OCI-LY7 (cell line): Measurements from ENCODE around the gene MYO16. TPM values are rescaled to one million over a fixed set of nuclear protein-coding genes. Genes with fewer than 3 reads are reported as not detected.

Source experiments
- BruUV-seq: library from RNA; stranded (reverse); fragments of 400-500 nt; replicated peaks from 2 replicates; lab custom pipeline; 2021; lab: Mats Ljungman, UMichigan
- CTCF ChIA-PET: fragments of 300-600 bp; sonication (Branson Sonifier 250); formaldehyde crosslinking; loops from one replicate; lab custom pipeline; 2022; ENCODE audit warnings: antibody characterized with exemption; ENCODE audit not compliant: unreplicated experiment; lab: Charles Lee
- POLR2A ChIA-PET: fragments of 300-600 bp; sonication (Branson Sonifier 250); formaldehyde crosslinking; loops from one replicate; lab custom pipeline; 2022; ENCODE audit warnings: antibody characterized with exemption; lab: Charles Lee
- DNase-seq: peaks from one replicate; pipeline ENCODE4 v3.0.0-alpha.2; 2015; ENCODE audit warnings: low spot score
- H2AFZ ChIP-seq: fragments of 200-600 bp; sonication (generic), shearing (Covaris generic); 2 replicates; pipeline ENCODE4 v1.6.1; 2014; ENCODE audit warnings: mild to moderate bottlenecking, antibody characterized with exemption, low read length, moderate library complexity
- H3K27ac ChIP-seq: fragments of 200-600 bp; sonication (generic); 2 replicates; pipeline ENCODE4 v1.5.1; 2014; ENCODE audit warnings: mixed run types, low read depth, mild to moderate bottlenecking, moderate library complexity, low read length, inconsistent platforms; ENCODE audit not compliant: poor library complexity, severe bottlenecking
- H3K36me3 ChIP-seq: fragments of 200-600 bp; sonication (generic); 2 replicates; pipeline ENCODE4 v1.6.1; 2014; ENCODE audit warnings: mild to moderate bottlenecking, antibody characterized with exemption, low read length, moderate library complexity, mixed read lengths; ENCODE audit not compliant: insufficient read depth
- H3K4me1 ChIP-seq: fragments of 200-600 bp; sonication (generic); 2 replicates; pipeline ENCODE4 v1.5.1; 2014; ENCODE audit warnings: mild to moderate bottlenecking, low read length; ENCODE audit not compliant: insufficient read depth, poor library complexity, severe bottlenecking
- H3K4me2 ChIP-seq: fragments of 200-600 bp; sonication (generic); 2 replicates; pipeline ENCODE4 v1.6.1; 2014; ENCODE audit warnings: mild to moderate bottlenecking, low read length
- H3K4me3 ChIP-seq: fragments of 200-600 bp; sonication (generic); 2 replicates; pipeline ENCODE4 v1.5.1; 2014; ENCODE audit warnings: mild to moderate bottlenecking, low read depth, low read length; ENCODE audit not compliant: poor library complexity, severe bottlenecking
- H3K79me2 ChIP-seq: fragments of 200-600 bp; sonication (generic); 2 replicates; pipeline ENCODE4 v1.6.1; 2016; ENCODE audit warnings: low read depth, mild to moderate bottlenecking, low read length, moderate library complexity, mixed read lengths; ENCODE audit not compliant: insufficient read depth
- H3K9me2 ChIP-seq: fragments of 200-600 bp; sonication (generic); 2 replicates; pipeline ENCODE4 v1.6.1; 2016; ENCODE audit warnings: mild to moderate bottlenecking, low read length, mixed read lengths; ENCODE audit not compliant: insufficient read depth
- H3K9me3 ChIP-seq: fragments of 200-600 bp; sonication (generic); 2 replicates; pipeline ENCODE4 v1.6.1; 2014; ENCODE audit warnings: mild to moderate bottlenecking, mixed run types, low read length, mixed read lengths
- H4K20me1 ChIP-seq: fragments of 200-600 bp; sonication (generic); 2 replicates; pipeline ENCODE4 v1.6.1; 2014; ENCODE audit warnings: mild to moderate bottlenecking, antibody characterized with exemption, low read length, moderate library complexity, mixed read lengths; ENCODE audit not compliant: insufficient read depth
- EZH2phosphoT487 ChIP-seq: fragments of 200-600 bp; sonication (generic); IDR thresholded peaks from 2 replicates; pipeline ENCODE4 v1.6.1; 2018; ENCODE audit warnings: low read depth, borderline replicate concordance, mild to moderate bottlenecking, mixed run types, antibody characterized with exemption, low read length, moderate library complexity, mixed read lengths
- intact Hi-C: fragments of 100-400 bp; cut with micrococcal nuclease; formaldehyde crosslinking; loops from one replicate; pipeline ENCODE4 v1.10.0; 2022; ENCODE audit not compliant: unreplicated experiment
- total RNA-seq, 2 experiments: library from RNA; depleted of rRNA in 1 of 2; stranded (reverse); fragments of >200 nt in 1 of 2; shearing (Covaris generic) in 1 of 2; gene quantifications; 2 replicates each; pipeline ENCODE4 v1.2.3, GENCODE V29; 2014 to 2022
- TF ChIP-seq, protein P1 (sequence below): fragments of 200-600 bp; sonication (generic); conservative IDR thresholded peaks from 2 replicates; pipeline ENCODE4 v1.5.1; 2014; ENCODE audit warnings: mild to moderate bottlenecking, antibody characterized with exemption, low read length, moderate library complexity, mixed read lengths

The MYO16 gene
- total RNA-seq, 2 experiments from 2014 or later, result 0.06 TPM; not detected in 1

GRCh38 chr13:109175666-109176065 is 546.3 kb downstream of the MYO16 start:
- H3K4me2 ChIP-seq, result no peak overlapping the region
- ChIA-PET POLR2A (interaction anchor here (0.6 kb wide), 1 partner anchor 116 kb away, joined by 3 read pairs; no protein-coding TSS in a partner anchor), CTCF (no interaction called here)
- H3K4me3 ChIP-seq, result no peak overlapping the region
- no peaks in the 10 kb centered on the region for H3K79me2 ChIP-seq
- BruUV-seq, result no TSS peak
- intact Hi-C loops, result no loop called here
- no peak for DNase-seq
- H4K20me1 ChIP-seq, result no peaks in the 10 kb centered on the region
- TF ChIP-seq, protein P1, sequence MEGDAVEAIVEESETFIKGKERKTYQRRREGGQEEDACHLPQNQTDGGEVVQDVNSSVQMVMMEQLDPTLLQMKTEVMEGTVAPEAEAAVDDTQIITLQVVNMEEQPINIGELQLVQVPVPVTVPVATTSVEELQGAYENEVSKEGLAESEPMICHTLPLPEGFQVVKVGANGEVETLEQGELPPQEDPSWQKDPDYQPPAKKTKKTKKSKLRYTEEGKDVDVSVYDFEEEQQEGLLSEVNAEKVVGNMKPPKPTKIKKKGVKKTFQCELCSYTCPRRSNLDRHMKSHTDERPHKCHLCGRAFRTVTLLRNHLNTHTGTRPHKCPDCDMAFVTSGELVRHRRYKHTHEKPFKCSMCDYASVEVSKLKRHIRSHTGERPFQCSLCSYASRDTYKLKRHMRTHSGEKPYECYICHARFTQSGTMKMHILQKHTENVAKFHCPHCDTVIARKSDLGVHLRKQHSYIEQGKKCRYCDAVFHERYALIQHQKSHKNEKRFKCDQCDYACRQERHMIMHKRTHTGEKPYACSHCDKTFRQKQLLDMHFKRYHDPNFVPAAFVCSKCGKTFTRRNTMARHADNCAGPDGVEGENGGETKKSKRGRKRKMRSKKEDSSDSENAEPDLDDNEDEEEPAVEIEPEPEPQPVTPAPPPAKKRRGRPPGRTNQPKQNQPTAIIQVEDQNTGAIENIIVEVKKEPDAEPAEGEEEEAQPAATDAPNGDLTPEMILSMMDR, result no peak
- no peak for TF ChIP-seq EZH2phosphoT487
- H2AFZ ChIP-seq, result no peak overlapping the region
- H3K4me1 ChIP-seq, result peaks cover under 1% of the 10 kb centered on the region
- H3K27ac ChIP-seq, result no peak overlapping the region
- no peaks in the 10 kb centered on the region for H3K9me3 ChIP-seq
- no peaks in the 10 kb centered on the region for H3K36me3 ChIP-seq
- H3K9me2 ChIP-seq, result no peaks in the 10 kb centered on the region

- no peaks in the 10 kb centered on the region for H3K9me2 ChIP-seq
- H3K4me2 ChIP-seq, result 0 out of 2 replicates have a peak overlapping the region, but pooled peaks have one; percentile 9
- H3K4me3 ChIP-seq, result no peak overlapping the region
- H3K27ac ChIP-seq, result no peak overlapping the region
- H3K9me3 ChIP-seq, result no peaks in the 10 kb centered on the region
- CTCF ChIA-PET, result no interaction called here
- TF ChIP-seq EZH2phosphoT487, result no peak
- TF ChIP-seq, protein P1, result no peak
- peak overlapping the region; percentile 50 for H2AFZ ChIP-seq
- POLR2A ChIA-PET, result no interaction called here
- no peaks in the 10 kb centered on the region for H3K36me3 ChIP-seq
- intact Hi-C loops, result no loop called here
- DNase-seq, result no peak
- no peaks in the 10 kb centered on the region for H3K79me2 ChIP-seq
- peaks cover 9% of the 10 kb centered on the region for H3K4me1 ChIP-seq
- H4K20me1 ChIP-seq, result no peaks in the 10 kb centered on the region
- BruUV-seq, result no TSS peak
Measured at GRCh38 chr13:109180905-109181425, 551.6 kb downstream of the MYO16 start.

- no peaks in the 10 kb centered on the region for H3K9me2 ChIP-seq
- H3K36me3 ChIP-seq, result no peaks in the 10 kb centered on the region
- intact Hi-C loops, result no loop called here
- POLR2A ChIA-PET, result interaction anchor here (0.6 kb wide), 1 partner anchor 1665 kb away, joined by 3 read pairs; no protein-coding TSS in a partner anchor
- H3K27ac ChIP-seq, result no peak overlapping the region
- no peak for TF ChIP-seq EZH2phosphoT487
- TF ChIP-seq, protein P1, result no peak
- DNase-seq, result no peak
- H3K9me3 ChIP-seq, result no peaks in the 10 kb centered on the region
- CTCF ChIA-PET, result no interaction called here
- BruUV-seq, result no TSS peak
- H3K79me2 ChIP-seq, result no peaks in the 10 kb centered on the region
- no peak overlapping the region for H2AFZ ChIP-seq
- no peaks in the 10 kb centered on the region for H4K20me1 ChIP-seq
- H3K4me2 ChIP-seq, result no peak overlapping the region
- no peak overlapping the region for H3K4me3 ChIP-seq
- H3K4me1 ChIP-seq, result peaks cover 9% of the 10 kb centered on the region
Measured at GRCh38 chr13:109182777-109183465, 553.5 kb downstream of the MYO16 start.
